ENCODE measurements around the gene TEX35. TPM values are rescaled to one million over a fixed set of nuclear protein-coding genes. Genes with fewer than 3 reads are reported as not detected.

TEX35 gene
- total and polyA plus RNA-seq, 7 experiments from 2014 or later: not detected

- Histone ChIP-seq H3K27ac (ENCODE audit: low read depth, low read length) (no peak overlapping the region), H3K4me3 (ENCODE audit: low read length) (no peak overlapping the region), H3K36me3 (ENCODE audit: control insufficient read depth in 2 of 3, insufficient read depth in 3 of 3, low read length in 3 of 3) (no peaks in the 10 kb centered on the region), H3K4me1 (ENCODE audit: control insufficient read depth in 2 of 2, insufficient read depth in 2 of 2, low read length in 2 of 2) (no peaks in the 10 kb centered on the region), H3K9me3 (ENCODE audit: control insufficient read depth in 2 of 3, low read length in 3 of 3) (no peaks in the 10 kb centered on the region), H3K27me3 (ENCODE audit: control insufficient read depth in 2 of 2, insufficient read depth in 2 of 2, low read length in 2 of 2) (no peaks in the 10 kb centered on the region)
- intact Hi-C loops (cut with micrococcal nuclease): no loop called here
- no peak for DNase-seq
- peaks cover 0 to 6% (median 0%) of the 10 kb centered on the region in 5 donors for H3K27me3 Mint-ChIP-seq
- no peaks in the 10 kb centered on the region for H3K4me1 Mint-ChIP-seq
- no peak for ATAC-seq
- ChIA-PET CTCF (no interaction called here), POLR2A (no interaction called here)
- H3K9me3 Mint-ChIP-seq: peaks cover 0 to 2% (median 0%) of the 10 kb centered on the region in 11 donors
- no peak overlapping the region for H3K4me3 Mint-ChIP-seq
- no peak overlapping the region for H3K27ac Mint-ChIP-seq
- no peaks in the 10 kb centered on the region for H3K36me3 Mint-ChIP-seq
Observed at GRCh38 chr1:178513278-178513983, 522 bp downstream of the TEX35 start.

- Histone ChIP-seq H3K36me3 (ENCODE audit: control insufficient read depth in 2 of 3, insufficient read depth in 3 of 3, low read length in 3 of 3) (no peaks in the 10 kb centered on the region), H3K9me3 (ENCODE audit: control insufficient read depth in 2 of 3, low read length in 3 of 3) (no peaks in the 10 kb centered on the region), H3K27ac (ENCODE audit: low read depth, low read length) (no peak overlapping the region), H3K4me1 (ENCODE audit: control insufficient read depth in 2 of 2, insufficient read depth in 2 of 2, low read length in 2 of 2) (no peaks in the 10 kb centered on the region), H3K27me3 (ENCODE audit: control insufficient read depth in 2 of 2, insufficient read depth in 2 of 2, low read length in 2 of 2) (no peaks in the 10 kb centered on the region), H3K4me3 (ENCODE audit: low read length) (no peak overlapping the region)
- ChIA-PET CTCF (no interaction called here), POLR2A (no interaction called here)
- Mint-ChIP-seq H3K9me3 (no peaks in the 10 kb centered on the region), H3K27me3 (peaks cover 0 to 8% (median 0%) of the 10 kb centered on the region in 5 donors), H3K4me3 (no peak overlapping the region), H3K36me3 (no peaks in the 10 kb centered on the region), H3K27ac (no peak overlapping the region), H3K4me1 (peaks cover 0 to 2% (median 0%) of the 10 kb centered on the region in 7 donors)
- DNase-seq (no peak), ATAC-seq (no peak)
- intact Hi-C loops (cut with micrococcal nuclease): no loop called here
Observed at GRCh38 chr1:178516110-178516509, 3.2 kb downstream of the TEX35 start.

GRCh38 chr1:178518894-178519293 lies 6.0 kb downstream of the TEX35 start:
- Histone ChIP-seq H3K9me3 (ENCODE audit: control insufficient read depth in 2 of 3, low read length in 3 of 3) (no peaks in the 10 kb centered on the region), H3K27me3 (ENCODE audit: control insufficient read depth in 2 of 2, insufficient read depth in 2 of 2, low read length in 2 of 2) (no peaks in the 10 kb centered on the region), H3K27ac (ENCODE audit: low read depth, low read length) (no peak overlapping the region), H3K4me1 (ENCODE audit: control insufficient read depth in 2 of 2, insufficient read depth in 2 of 2, low read length in 2 of 2) (no peaks in the 10 kb centered on the region), H3K36me3 (ENCODE audit: control insufficient read depth in 2 of 3, insufficient read depth in 3 of 3, low read length in 3 of 3) (no peaks in the 10 kb centered on the region), H3K4me3 (ENCODE audit: low read length) (no peak overlapping the region)
- DNase-seq (no peak), ATAC-seq (no peak)
- CTCF ChIA-PET: interaction anchor here (0.7 kb wide), 1 partner anchor 587 kb away, joined by 3 read pairs; no protein-coding TSS in a partner anchor
- H3K36me3 Mint-ChIP-seq: no peaks in the 10 kb centered on the region
- no peak overlapping the region for H3K4me3 Mint-ChIP-seq
- POLR2A ChIA-PET: interaction anchor here (0.6 kb wide), 1 partner anchor 193 kb away, joined by 3 read pairs; no protein-coding TSS in a partner anchor
- intact Hi-C loops (cut with micrococcal nuclease): no loop called here
- H3K27me3 Mint-ChIP-seq: peaks cover 0 to 8% (median 0%) of the 10 kb centered on the region in 5 donors
- H3K27ac Mint-ChIP-seq: no peak overlapping the region
- no peaks in the 10 kb centered on the region for H3K9me3 Mint-ChIP-seq
- peaks cover 0 to 2% (median 0%) of the 10 kb centered on the region in 7 donors for H3K4me1 Mint-ChIP-seq

- Histone ChIP-seq H3K4me3 (ENCODE audit: low read length) (no peak overlapping the region), H3K27me3 (ENCODE audit: control insufficient read depth in 2 of 2, insufficient read depth in 2 of 2, low read length in 2 of 2) (no peaks in the 10 kb centered on the region), H3K9me3 (ENCODE audit: control insufficient read depth in 2 of 3, low read length in 3 of 3) (no peaks in the 10 kb centered on the region), H3K27ac (ENCODE audit: low read depth, low read length) (no peak overlapping the region), H3K4me1 (ENCODE audit: control insufficient read depth in 2 of 2, insufficient read depth in 2 of 2, low read length in 2 of 2) (no peaks in the 10 kb centered on the region), H3K36me3 (ENCODE audit: control insufficient read depth in 2 of 3, insufficient read depth in 3 of 3, low read length in 3 of 3) (no peaks in the 10 kb centered on the region)
- Mint-ChIP-seq H3K27me3 (peaks cover 0 to 8% (median 0%) of the 10 kb centered on the region in 5 donors), H3K27ac (no peak overlapping the region), H3K9me3 (no peaks in the 10 kb centered on the region), H3K36me3 (no peaks in the 10 kb centered on the region), H3K4me1 (peaks cover 0 to 2% (median 0%) of the 10 kb centered on the region in 7 donors), H3K4me3 (no peak overlapping the region)
- DNase-seq (no peak), ATAC-seq (no peak)
- POLR2A ChIA-PET: no interaction called here
- intact Hi-C loops (cut with micrococcal nuclease): no loop called here
- CTCF ChIA-PET: no interaction called here
Observed at GRCh38 chr1:178520803-178521202, 7.9 kb downstream of the TEX35 start.

GRCh38 chr1:178521241-178521640 lies 8.3 kb downstream of the TEX35 start:
- Histone ChIP-seq H3K27ac (ENCODE audit: low read depth, low read length) (no peak overlapping the region), H3K27me3 (ENCODE audit: control insufficient read depth in 2 of 2, insufficient read depth in 2 of 2, low read length in 2 of 2) (no peaks in the 10 kb centered on the region), H3K4me3 (ENCODE audit: low read length) (no peak overlapping the region), H3K9me3 (ENCODE audit: control insufficient read depth in 2 of 3, low read length in 3 of 3) (no peaks in the 10 kb centered on the region), H3K36me3 (ENCODE audit: control insufficient read depth in 2 of 3, insufficient read depth in 3 of 3, low read length in 3 of 3) (no peaks in the 10 kb centered on the region), H3K4me1 (ENCODE audit: control insufficient read depth in 2 of 2, insufficient read depth in 2 of 2, low read length in 2 of 2) (no peaks in the 10 kb centered on the region)
- CTCF ChIA-PET: no interaction called here
- H3K27me3 Mint-ChIP-seq: peaks cover 0 to 8% (median 0%) of the 10 kb centered on the region in 5 donors
- H3K36me3 Mint-ChIP-seq: no peaks in the 10 kb centered on the region
- POLR2A ChIA-PET: no interaction called here
- no peak overlapping the region for H3K27ac Mint-ChIP-seq
- peaks cover 0 to 2% (median 0%) of the 10 kb centered on the region in 7 donors for H3K4me1 Mint-ChIP-seq
- ATAC-seq: no peak
- intact Hi-C loops (cut with micrococcal nuclease): no loop called here
- no peaks in the 10 kb centered on the region for H3K9me3 Mint-ChIP-seq
- DNase-seq: no peak
- no peak overlapping the region for H3K4me3 Mint-ChIP-seq

GRCh38 chr1:178527117-178527516 lies 14.2 kb downstream of the TEX35 start:
- no peak overlapping the region for H3K27ac ChIP-seq (ENCODE audit: low read depth, low read length)
- Mint-ChIP-seq H3K27ac (no peak overlapping the region), H3K36me3 (no peaks in the 10 kb centered on the region), H3K4me1 (peaks cover 0 to under 1% (median under 1%) of the 10 kb centered on the region in 7 donors), H3K27me3 (no peaks in the 10 kb centered on the region), H3K9me3 (no peaks in the 10 kb centered on the region), H3K4me3 (no peak overlapping the region)
- CTCF ChIA-PET: interaction anchor here (0.9 to 1.5 kb wide), 3 partner anchors 15 to 226 kb away, joined by 3 to 5 read pairs (median 4); no protein-coding TSS in a partner anchor
- H3K9me3 ChIP-seq (ENCODE audit: control insufficient read depth in 2 of 3, low read length in 3 of 3): no peaks in the 10 kb centered on the region
- no peak overlapping the region for H3K4me3 ChIP-seq (ENCODE audit: low read length)
- DNase-seq (no peak), ATAC-seq (no peak)
- H3K4me1 ChIP-seq (ENCODE audit: control insufficient read depth in 2 of 2, insufficient read depth in 2 of 2, low read length in 2 of 2): peaks cover 0 to 1% of the 10 kb centered on the region in 2 donors
- intact Hi-C loops (cut with micrococcal nuclease): no loop called here
- no peaks in the 10 kb centered on the region for H3K36me3 ChIP-seq (ENCODE audit: control insufficient read depth in 2 of 3, insufficient read depth in 3 of 3, low read length in 3 of 3)
- POLR2A ChIA-PET: no interaction called here
- H3K27me3 ChIP-seq (ENCODE audit: control insufficient read depth in 2 of 2, insufficient read depth in 2 of 2, low read length in 2 of 2): no peaks in the 10 kb centered on the region
